ENCODE data around the gene PNMA8B.

DNA sequence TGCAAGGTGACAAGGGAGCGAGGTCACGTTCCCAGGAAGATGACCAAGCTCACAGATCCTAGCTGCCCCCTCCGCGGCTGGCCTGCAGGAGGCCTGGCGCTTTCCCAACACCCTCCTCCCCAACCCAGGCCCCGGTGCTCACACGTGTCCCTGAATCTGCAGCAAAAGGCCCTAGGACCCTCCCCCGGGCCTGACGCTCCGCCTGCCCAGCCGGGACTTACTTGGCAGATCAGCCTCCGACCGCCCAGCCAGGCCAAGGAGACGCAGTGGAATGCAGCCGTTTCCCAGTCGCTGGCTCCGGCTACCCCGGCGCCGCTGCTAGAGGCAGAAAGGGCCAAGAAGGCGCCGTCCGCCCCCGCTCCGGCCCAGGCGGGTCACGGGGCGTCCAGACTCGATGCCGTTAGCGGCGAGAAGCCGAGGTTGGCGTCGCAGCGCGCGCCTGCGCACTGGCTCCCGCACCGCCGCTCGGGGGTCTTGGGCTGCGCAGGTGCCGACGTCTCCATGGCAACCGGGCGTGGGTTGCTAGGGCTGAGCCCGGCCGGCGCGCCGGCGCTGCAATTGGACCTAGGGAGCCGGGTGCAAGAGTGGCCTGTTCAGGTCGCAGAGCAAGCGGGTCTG lies 24.4 kb downstream of the PNMA8B start, which contains the start of gene PNMA8A:
- TF ChIP-seq, protein P1, sequence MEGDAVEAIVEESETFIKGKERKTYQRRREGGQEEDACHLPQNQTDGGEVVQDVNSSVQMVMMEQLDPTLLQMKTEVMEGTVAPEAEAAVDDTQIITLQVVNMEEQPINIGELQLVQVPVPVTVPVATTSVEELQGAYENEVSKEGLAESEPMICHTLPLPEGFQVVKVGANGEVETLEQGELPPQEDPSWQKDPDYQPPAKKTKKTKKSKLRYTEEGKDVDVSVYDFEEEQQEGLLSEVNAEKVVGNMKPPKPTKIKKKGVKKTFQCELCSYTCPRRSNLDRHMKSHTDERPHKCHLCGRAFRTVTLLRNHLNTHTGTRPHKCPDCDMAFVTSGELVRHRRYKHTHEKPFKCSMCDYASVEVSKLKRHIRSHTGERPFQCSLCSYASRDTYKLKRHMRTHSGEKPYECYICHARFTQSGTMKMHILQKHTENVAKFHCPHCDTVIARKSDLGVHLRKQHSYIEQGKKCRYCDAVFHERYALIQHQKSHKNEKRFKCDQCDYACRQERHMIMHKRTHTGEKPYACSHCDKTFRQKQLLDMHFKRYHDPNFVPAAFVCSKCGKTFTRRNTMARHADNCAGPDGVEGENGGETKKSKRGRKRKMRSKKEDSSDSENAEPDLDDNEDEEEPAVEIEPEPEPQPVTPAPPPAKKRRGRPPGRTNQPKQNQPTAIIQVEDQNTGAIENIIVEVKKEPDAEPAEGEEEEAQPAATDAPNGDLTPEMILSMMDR (IDR thresholded peaks at IDR 0.05), result no peak
- TF ChIP-seq POLR2A (IDR thresholded peaks at IDR 0.05) (no peak), POLR2AphosphoS5 (IDR thresholded peaks at IDR 0.05) (no peak), EP300 (IDR thresholded peaks at IDR 0.05) (no peak)
